ENCODE measurements around the gene PCDH9. TPM values are rescaled to one million over a fixed set of nuclear protein-coding genes. Genes with fewer than 3 reads are reported as not detected.

The PCDH9 gene
- total and polyA plus RNA-seq, 10 of the 15 experiments (the other 5 are each of a cell fraction or from before 2014, with no cell fraction given) = 0.02 to 2.3 (median 0.05) TPM; not detected in 1

DNA sequence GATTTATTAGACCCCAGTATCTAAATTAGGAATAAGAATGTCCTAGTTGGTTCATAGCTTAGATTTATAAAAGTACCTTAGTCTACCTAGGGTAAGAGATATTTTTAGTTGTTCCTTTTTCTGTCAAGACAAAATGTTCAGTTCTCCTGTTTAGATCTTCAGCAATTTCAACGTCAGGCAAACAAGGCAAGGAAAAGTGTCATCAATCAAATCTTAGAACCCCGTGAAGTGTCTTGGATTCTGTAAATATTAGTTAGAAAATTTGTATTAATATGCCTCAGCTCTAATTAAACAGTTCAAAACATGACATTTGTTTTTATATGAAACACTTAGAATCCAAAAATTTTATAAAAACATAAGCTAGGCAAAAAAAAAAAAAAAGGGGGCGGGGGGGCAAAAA lies 296.6 kb downstream of the PCDH9 start:
- 68% methylated on average over 3 of the region's 3 CpGs for WGBS (ENCODE audit: insufficient coverage, insufficient replicate concordance, low lambda C conversion rate, missing lambda C conversion rate)
- BruUV-seq (replicated peaks) = no TSS peak
- H3K9me3 ChIP-seq (replicated peaks; ENCODE audit: control insufficient read depth, insufficient read depth, low read length) = no peaks in the 10 kb centered on the region
- intact Hi-C loops (cut with micrococcal nuclease; ENCODE audit: unreplicated experiment) (no loop called here), in situ Hi-C loops (cut with MboI) (no loop called here)
- H3K4me1 ChIP-seq (ENCODE audit: control insufficient read depth, insufficient read depth, low read length) = no peaks in the 10 kb centered on the region
- CTCF ChIA-PET = no interaction called here
- no peak overlapping the region for H2AFZ ChIP-seq (ENCODE audit: control insufficient read depth, low read depth, low read length)
- no peak overlapping the region for H3K27ac ChIP-seq (ENCODE audit: control insufficient read depth, insufficient read depth)
- ATAC-seq (no peak), DNase-seq (ENCODE audit: low read depth, low spot score) (no peak), FAIRE-seq (no peak)
- no peak overlapping the region for H3K4me2 ChIP-seq (ENCODE audit: control insufficient read depth, insufficient read depth)
- POLR2A ChIA-PET = no interaction called here
- SMC1A ChIA-PET (ENCODE audit: uncharacterized antibody, unreplicated experiment) = interaction anchor here (0.6 to 1.2 kb wide), 2 partner anchors 17 to 89 kb away, joined by 3 read pairs; no protein-coding TSS in a partner anchor
- no peak overlapping the region for H3K4me3 ChIP-seq
- RAD21 ChIA-PET (ENCODE audit: unreplicated experiment) = no interaction called here
- no peaks in the 10 kb centered on the region for H3K79me2 ChIP-seq (ENCODE audit: control insufficient read depth, insufficient read depth, low read length)
- H3K27me3 ChIP-seq (replicated peaks in 1 of 2; ENCODE audit: control insufficient read depth in 2 of 2, insufficient read depth in 2 of 2, low read length in 1 of 2) = no peaks in the 10 kb centered on the region
- TF ChIP-seq MXI1 (IDR thresholded peaks at IDR 0.05; ENCODE audit: low read depth, low read length) (no peak), ETV6 (conservative IDR thresholded peaks at IDR 0.05 in 1 of 2, IDR thresholded peaks at IDR 0.05 in 1 of 2; ENCODE audit: borderline replicate concordance in 1 of 2, low read depth in 1 of 2) (no peak), FOXK2 (IDR thresholded peaks at IDR 0.05) (no peak), SMC3 (IDR thresholded peaks at IDR 0.05; ENCODE audit: borderline replicate concordance, low read length) (no peak), MTA2 (IDR thresholded peaks at IDR 0.05; ENCODE audit: low read depth) (no peak)
- TF ChIP-seq, protein P1, sequence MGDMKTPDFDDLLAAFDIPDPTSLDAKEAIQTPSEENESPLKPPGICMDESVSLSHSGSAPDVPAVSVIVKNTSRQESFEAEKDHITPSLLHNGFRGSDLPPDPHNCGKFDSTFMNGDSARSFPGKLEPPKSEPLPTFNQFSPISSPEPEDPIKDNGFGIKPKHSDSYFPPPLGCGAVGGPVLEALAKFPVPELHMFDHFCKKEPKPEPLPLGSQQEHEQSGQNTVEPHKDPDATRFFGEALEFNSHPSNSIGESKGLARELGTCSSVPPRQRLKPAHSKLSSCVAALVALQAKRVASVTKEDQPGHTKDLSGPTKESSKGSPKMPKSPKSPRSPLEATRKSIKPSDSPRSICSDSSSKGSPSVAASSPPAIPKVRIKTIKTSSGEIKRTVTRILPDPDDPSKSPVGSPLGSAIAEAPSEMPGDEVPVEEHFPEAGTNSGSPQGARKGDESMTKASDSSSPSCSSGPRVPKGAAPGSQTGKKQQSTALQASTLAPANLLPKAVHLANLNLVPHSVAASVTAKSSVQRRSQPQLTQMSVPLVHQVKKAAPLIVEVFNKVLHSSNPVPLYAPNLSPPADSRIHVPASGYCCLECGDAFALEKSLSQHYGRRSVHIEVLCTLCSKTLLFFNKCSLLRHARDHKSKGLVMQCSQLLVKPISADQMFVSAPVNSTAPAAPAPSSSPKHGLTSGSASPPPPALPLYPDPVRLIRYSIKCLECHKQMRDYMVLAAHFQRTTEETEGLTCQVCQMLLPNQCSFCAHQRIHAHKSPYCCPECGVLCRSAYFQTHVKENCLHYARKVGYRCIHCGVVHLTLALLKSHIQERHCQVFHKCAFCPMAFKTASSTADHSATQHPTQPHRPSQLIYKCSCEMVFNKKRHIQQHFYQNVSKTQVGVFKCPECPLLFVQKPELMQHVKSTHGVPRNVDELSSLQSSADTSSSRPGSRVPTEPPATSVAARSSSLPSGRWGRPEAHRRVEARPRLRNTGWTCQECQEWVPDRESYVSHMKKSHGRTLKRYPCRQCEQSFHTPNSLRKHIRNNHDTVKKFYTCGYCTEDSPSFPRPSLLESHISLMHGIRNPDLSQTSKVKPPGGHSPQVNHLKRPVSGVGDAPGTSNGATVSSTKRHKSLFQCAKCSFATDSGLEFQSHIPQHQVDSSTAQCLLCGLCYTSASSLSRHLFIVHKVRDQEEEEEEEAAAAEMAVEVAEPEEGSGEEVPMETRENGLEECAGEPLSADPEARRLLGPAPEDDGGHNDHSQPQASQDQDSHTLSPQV (IDR thresholded peaks at IDR 0.05) = no peak
- TF ChIP-seq, protein P2, sequence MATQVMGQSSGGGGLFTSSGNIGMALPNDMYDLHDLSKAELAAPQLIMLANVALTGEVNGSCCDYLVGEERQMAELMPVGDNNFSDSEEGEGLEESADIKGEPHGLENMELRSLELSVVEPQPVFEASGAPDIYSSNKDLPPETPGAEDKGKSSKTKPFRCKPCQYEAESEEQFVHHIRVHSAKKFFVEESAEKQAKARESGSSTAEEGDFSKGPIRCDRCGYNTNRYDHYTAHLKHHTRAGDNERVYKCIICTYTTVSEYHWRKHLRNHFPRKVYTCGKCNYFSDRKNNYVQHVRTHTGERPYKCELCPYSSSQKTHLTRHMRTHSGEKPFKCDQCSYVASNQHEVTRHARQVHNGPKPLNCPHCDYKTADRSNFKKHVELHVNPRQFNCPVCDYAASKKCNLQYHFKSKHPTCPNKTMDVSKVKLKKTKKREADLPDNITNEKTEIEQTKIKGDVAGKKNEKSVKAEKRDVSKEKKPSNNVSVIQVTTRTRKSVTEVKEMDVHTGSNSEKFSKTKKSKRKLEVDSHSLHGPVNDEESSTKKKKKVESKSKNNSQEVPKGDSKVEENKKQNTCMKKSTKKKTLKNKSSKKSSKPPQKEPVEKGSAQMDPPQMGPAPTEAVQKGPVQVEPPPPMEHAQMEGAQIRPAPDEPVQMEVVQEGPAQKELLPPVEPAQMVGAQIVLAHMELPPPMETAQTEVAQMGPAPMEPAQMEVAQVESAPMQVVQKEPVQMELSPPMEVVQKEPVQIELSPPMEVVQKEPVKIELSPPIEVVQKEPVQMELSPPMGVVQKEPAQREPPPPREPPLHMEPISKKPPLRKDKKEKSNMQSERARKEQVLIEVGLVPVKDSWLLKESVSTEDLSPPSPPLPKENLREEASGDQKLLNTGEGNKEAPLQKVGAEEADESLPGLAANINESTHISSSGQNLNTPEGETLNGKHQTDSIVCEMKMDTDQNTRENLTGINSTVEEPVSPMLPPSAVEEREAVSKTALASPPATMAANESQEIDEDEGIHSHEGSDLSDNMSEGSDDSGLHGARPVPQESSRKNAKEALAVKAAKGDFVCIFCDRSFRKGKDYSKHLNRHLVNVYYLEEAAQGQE (IDR thresholded peaks at IDR 0.05; ENCODE audit: low read depth, low read length) = no peak
- H4K20me1 ChIP-seq (ENCODE audit: control insufficient read depth, insufficient read depth) = no peaks in the 10 kb centered on the region
- H3K9ac ChIP-seq (ENCODE audit: control insufficient read depth, insufficient read depth, low read length) = no peak overlapping the region
- H3K36me3 ChIP-seq (ENCODE audit: control insufficient read depth in 2 of 2, insufficient read depth in 2 of 2, low read length in 1 of 2) = no peaks in the 10 kb centered on the region
